Measurements from ENCODE around the gene AGTR1.

GRCh38 chr3:148739720-148740119 is 42.0 kb downstream of the AGTR1 start:
- TF ChIP-seq CTCF (IDR thresholded peaks at IDR 0.05) (no peak), POLR2A (IDR thresholded peaks at IDR 0.05) (no peak)

All from heart left ventricle (tissue), 13 donors.